Cardiac muscle cell (in vitro differentiated cells and primary cell): Measurements from ENCODE around the gene CRELD2. TPM values are rescaled to one million over a fixed set of nuclear protein-coding genes. Genes with fewer than 3 reads are reported as not detected.

Experiments
- DNase-seq, 2 donors: peaks; one replicate each; pipeline versions ENCODE4 v3.0.0 to v3.0.0-alpha.2; 2010 to 2017; ENCODE audit warnings: low read depth in 1 of 2, low spot score in 1 of 2
- H3K27ac ChIP-seq: fragments of 200-600 bp; sonication (generic); 2 replicates; pipeline ENCODE4 v1.5.1; 2016
- H3K27me3 ChIP-seq: fragments of 200-600 bp; sonication (generic); 2 replicates; pipeline ENCODE4 v1.6.0; 2016; ENCODE audit warnings: control low read depth
- H3K36me3 ChIP-seq: fragments of 200-600 bp; sonication (generic); 2 replicates; pipeline ENCODE4 v1.5.1; 2016; ENCODE audit warnings: control low read depth
- H3K4me1 ChIP-seq: fragments of 200-600 bp; sonication (generic); 2 replicates; pipeline ENCODE4 v1.8.1; 2017; ENCODE audit warnings: low read depth, mild to moderate bottlenecking, mixed run types
- H3K4me3 ChIP-seq: fragments of 200-600 bp; sonication (generic); 2 replicates; pipeline ENCODE4 v1.5.1; 2016; ENCODE audit warnings: mild to moderate bottlenecking
- H3K9me3 ChIP-seq: fragments of 200-600 bp; sonication (generic); 2 replicates; pipeline ENCODE4 v1.5.1; 2017; ENCODE audit warnings: low read depth, mild to moderate bottlenecking, control low read depth
- CTCF ChIP-seq: IDR thresholded peaks from 2 replicates; pipeline ENCODE4 v1.5.1; 2012; ENCODE audit warnings: low read depth, mild to moderate bottlenecking, low read length
- polyA plus RNA-seq: library from polyadenylated mRNA; unstranded; fragments of >200 nt; fragmentation: Nextera tagmentation; extraction: Ambion mirVana; gene quantifications from 2 replicates; pipeline ENCODE4 v1.2.1, GENCODE V29; 2016
- total RNA-seq: library from RNA; depleted of rRNA; stranded (reverse); fragments of >200 nt; gene quantifications from 2 replicates; pipeline ENCODE4 v1.2.3, GENCODE V29; 2016

CRELD2 gene
- total and polyA plus RNA-seq, 2 experiments from 2014 or later, result 36.0 to 112 TPM

- H3K36me3 ChIP-seq, result no peaks in the 10 kb centered on the region
- no peaks in the 10 kb centered on the region for H3K27me3 ChIP-seq
- H3K9me3 ChIP-seq, result no peaks in the 10 kb centered on the region
- no peak overlapping the region for H3K4me3 ChIP-seq
- no peak for TF ChIP-seq CTCF
- no peak for DNase-seq
- H3K27ac ChIP-seq, result no peak overlapping the region
- H3K4me1 ChIP-seq, result peaks cover 6% of the 10 kb centered on the region
These were observed 2.4 kb downstream of the CRELD2 start for GRCh38 chr22:49920859-49921258.

DNA sequence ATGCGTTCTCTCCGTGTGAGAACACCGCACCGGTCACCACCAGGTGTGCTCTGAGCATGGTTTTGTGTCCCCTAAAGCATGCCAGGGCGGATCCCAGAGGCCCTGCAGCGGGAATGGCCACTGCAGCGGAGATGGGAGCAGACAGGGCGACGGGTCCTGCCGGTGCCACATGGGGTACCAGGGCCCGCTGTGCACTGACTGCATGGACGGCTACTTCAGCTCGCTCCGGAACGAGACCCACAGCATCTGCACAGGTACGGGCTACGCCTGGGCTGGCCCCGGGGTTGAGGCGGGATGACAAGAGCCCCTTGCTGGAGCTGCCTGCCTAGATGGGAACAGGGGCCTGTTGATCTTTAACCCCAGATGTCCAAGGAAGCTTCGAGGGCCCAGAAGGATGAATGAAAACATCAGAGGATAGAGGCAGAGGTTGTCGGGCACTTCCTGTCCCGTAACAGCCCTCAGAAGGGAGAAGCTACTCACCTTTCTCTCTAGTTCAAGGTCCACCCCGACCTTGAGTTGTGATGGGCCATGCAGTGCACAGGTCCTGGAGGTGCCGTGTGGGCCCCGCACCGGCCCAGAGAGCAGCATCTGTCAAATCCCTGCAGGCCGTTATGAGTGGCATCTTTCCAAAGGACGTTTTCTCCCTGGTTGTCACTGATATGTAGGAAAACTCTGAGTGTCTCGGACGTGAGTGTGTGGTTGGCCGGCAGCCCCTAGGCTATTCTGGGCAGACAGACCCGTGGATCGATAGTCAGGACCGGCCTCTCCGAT, 3.3 kb downstream of the CRELD2 start:
- Histone ChIP-seq H3K36me3 (no peaks in the 10 kb centered on the region), H3K27ac (no peak overlapping the region), H3K4me1 (peaks cover 6% of the 10 kb centered on the region), H3K9me3 (no peaks in the 10 kb centered on the region), H3K4me3 (no peak overlapping the region), H3K27me3 (no peaks in the 10 kb centered on the region)
- no peak for TF ChIP-seq CTCF
- no peak for DNase-seq

- Histone ChIP-seq H3K27ac (no peak overlapping the region), H3K4me3 (no peak overlapping the region), H3K36me3 (no peaks in the 10 kb centered on the region), H3K9me3 (no peaks in the 10 kb centered on the region), H3K27me3 (no peaks in the 10 kb centered on the region), H3K4me1 (peaks cover 6% of the 10 kb centered on the region)
- TF ChIP-seq CTCF, result no peak
- no peak for DNase-seq
These were observed 4.0 kb downstream of the CRELD2 start for GRCh38 chr22:49922484-49922883.

GRCh38 chr22:49922926-49923325, 4.5 kb downstream of the CRELD2 start:
- Histone ChIP-seq H3K27ac (no peak overlapping the region), H3K36me3 (no peaks in the 10 kb centered on the region), H3K4me3 (no peak overlapping the region), H3K27me3 (no peaks in the 10 kb centered on the region), H3K9me3 (no peaks in the 10 kb centered on the region), H3K4me1 (peaks cover 6% of the 10 kb centered on the region)
- no peak for TF ChIP-seq CTCF
- DNase-seq, result no peak

DNA sequence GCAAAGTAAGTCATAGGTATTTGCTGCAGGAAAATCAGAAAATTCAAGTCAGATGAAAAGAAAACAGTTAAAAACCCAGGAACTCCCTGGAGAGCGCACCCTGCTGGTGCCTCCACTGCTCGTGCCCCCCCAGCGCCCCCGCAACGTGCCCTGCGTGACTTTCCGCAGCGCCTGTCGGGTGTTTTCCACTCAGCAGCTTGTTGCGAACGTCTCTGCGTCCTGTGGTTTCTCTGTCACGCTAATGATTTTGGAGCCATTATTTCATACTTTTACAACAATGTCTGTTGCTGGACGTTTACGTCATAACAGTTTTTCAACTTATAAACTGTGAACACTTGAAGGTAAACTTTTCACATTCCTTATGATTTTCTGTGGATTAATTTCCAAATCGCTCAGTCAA, 5.0 kb downstream of the CRELD2 start:
- no peak overlapping the region for H3K4me3 ChIP-seq
- no peak for TF ChIP-seq CTCF
- no peaks in the 10 kb centered on the region for H3K36me3 ChIP-seq
- no peaks in the 10 kb centered on the region for H3K27me3 ChIP-seq
- H3K27ac ChIP-seq, result no peak overlapping the region
- no peaks in the 10 kb centered on the region for H3K9me3 ChIP-seq
- H3K4me1 ChIP-seq, result peaks cover 6% of the 10 kb centered on the region
- no peak for DNase-seq
